T-helper 2 cell treated with Interferon-gamma antibody and Interleukin-4, amounts not matched to agents 5 μg/mL and 100 μg/mL, for 36 hours (primary cell): ENCODE results near the gene SLC9A9.

Experiments used
- DNase-seq: peaks from one replicate; pipeline ENCODE4 v3.0.0; 2021; ENCODE audit warnings: low spot score
- H3K27ac Mint-ChIP-seq: one replicate; pipeline ENCODE4 v1.8.0; 2021; ENCODE audit warnings: mild to moderate bottlenecking, mixed read lengths
- H3K27me3 Mint-ChIP-seq: one replicate; pipeline ENCODE4 v1.8.0; 2021; ENCODE audit warnings: low read depth, mixed read lengths
- H3K36me3 Mint-ChIP-seq: one replicate; pipeline ENCODE4 v1.8.0; 2021; ENCODE audit warnings: low read depth, mixed read lengths
- H3K4me1 Mint-ChIP-seq: one replicate; pipeline ENCODE4 v1.8.0; 2021; ENCODE audit warnings: low read depth, mixed read lengths
- H3K4me3 Mint-ChIP-seq: one replicate; pipeline ENCODE4 v1.8.0; 2022; ENCODE audit warnings: mild to moderate bottlenecking, moderate library complexity, mixed read lengths
- H3K9me3 Mint-ChIP-seq: one replicate; pipeline ENCODE4 v1.8.0; 2021; ENCODE audit warnings: mixed read lengths

Gene SLC9A9

GRCh38 chr3:143548861-143549497 is 299.3 kb downstream of the SLC9A9 start:
- Mint-ChIP-seq H3K27ac (no peak overlapping the region), H3K4me3 (no peak overlapping the region), H3K27me3 (no peaks in the 10 kb centered on the region), H3K4me1 (no peaks in the 10 kb centered on the region), H3K36me3 (peaks cover 7% of the 10 kb centered on the region), H3K9me3 (no peaks in the 10 kb centered on the region)
- DNase-seq = no peak

GRCh38 chr3:143548393-143548792 is 299.9 kb downstream of the SLC9A9 start:
- DNase-seq = no peak
- Mint-ChIP-seq H3K36me3 (peaks cover 7% of the 10 kb centered on the region), H3K27me3 (no peaks in the 10 kb centered on the region), H3K27ac (no peak overlapping the region), H3K4me3 (no peak overlapping the region), H3K4me1 (no peaks in the 10 kb centered on the region), H3K9me3 (no peaks in the 10 kb centered on the region)

GRCh38 chr3:143538577-143538981 is 309.7 kb downstream of the SLC9A9 start:
- DNase-seq = no peak
- no peak overlapping the region for H3K4me3 Mint-ChIP-seq
- peaks cover 14% of the 10 kb centered on the region for H3K27me3 Mint-ChIP-seq
- no peak overlapping the region for H3K27ac Mint-ChIP-seq
- peaks cover 11% of the 10 kb centered on the region for H3K4me1 Mint-ChIP-seq
- H3K36me3 Mint-ChIP-seq = no peaks in the 10 kb centered on the region
- no peaks in the 10 kb centered on the region for H3K9me3 Mint-ChIP-seq

DNA sequence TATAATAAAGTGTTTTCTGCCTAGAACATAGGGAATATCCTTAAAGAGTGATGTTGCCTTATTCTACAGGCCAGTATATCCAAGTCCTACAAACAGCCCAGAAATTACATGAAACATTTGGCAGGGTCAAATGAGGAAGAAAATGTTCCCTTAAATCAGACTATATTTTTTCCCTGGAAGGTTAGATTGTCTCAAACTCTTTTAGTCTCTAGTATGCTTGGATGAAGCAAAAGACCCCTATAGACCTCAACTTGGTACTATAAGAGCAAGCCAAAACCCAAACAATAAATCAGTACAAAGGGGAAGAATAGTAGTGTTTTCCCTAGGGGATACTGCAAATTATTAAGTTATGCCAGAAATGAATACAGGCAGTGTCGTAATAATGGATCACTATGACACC is 310.2 kb downstream of the SLC9A9 start:
- DNase-seq = no peak
- Mint-ChIP-seq H3K36me3 (no peaks in the 10 kb centered on the region), H3K27me3 (peaks cover 14% of the 10 kb centered on the region), H3K27ac (no peak overlapping the region), H3K4me3 (no peak overlapping the region), H3K4me1 (peaks cover 11% of the 10 kb centered on the region), H3K9me3 (no peaks in the 10 kb centered on the region)

- Mint-ChIP-seq H3K4me1 (peaks cover 11% of the 10 kb centered on the region), H3K27ac (no peak overlapping the region), H3K27me3 (peaks cover 11% of the 10 kb centered on the region), H3K4me3 (no peak overlapping the region), H3K36me3 (no peaks in the 10 kb centered on the region), H3K9me3 (no peaks in the 10 kb centered on the region)
- no peak for DNase-seq
These were observed 311.3 kb downstream of the SLC9A9 start for GRCh38 chr3:143536817-143537535.

DNA sequence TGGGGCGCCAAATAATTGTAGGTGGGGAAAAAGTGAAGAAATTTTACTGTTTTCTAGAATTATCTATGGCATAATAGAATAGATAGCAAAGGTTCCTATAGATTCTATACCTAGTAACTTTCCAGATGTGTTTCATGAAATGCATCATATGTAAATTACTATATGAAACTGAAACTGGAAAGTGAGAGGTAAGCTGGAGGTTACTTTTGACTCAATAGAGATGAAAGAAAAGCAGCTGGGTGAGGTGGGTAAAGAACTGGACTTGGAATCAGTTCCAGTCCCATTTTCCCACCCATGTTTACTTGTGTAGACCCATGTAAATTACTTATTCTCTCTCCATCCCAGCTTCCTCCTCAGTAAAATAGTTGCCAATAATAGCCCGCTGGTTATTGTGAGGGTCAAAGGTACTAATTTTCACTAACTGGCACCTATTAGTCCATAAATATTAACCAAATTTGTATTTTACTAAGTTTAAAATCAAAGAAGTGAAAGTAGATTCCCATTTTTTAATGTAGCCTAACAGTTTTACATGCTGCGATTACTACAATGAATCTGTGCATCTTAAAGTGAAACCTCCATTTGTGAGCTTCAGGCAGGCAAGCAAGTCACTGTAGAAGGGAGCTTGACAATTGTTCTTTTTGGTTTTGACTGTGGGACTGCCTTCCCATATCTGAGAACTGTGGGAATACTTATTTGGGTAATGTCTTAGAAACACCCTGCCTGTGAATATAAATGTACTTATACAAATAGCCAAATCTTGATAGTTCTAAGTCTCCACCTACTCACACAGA is 312.1 kb downstream of the SLC9A9 start:
- Mint-ChIP-seq H3K27ac (no peak overlapping the region), H3K36me3 (no peaks in the 10 kb centered on the region), H3K9me3 (no peaks in the 10 kb centered on the region), H3K4me1 (peaks cover 11% of the 10 kb centered on the region), H3K4me3 (no peak overlapping the region), H3K27me3 (peaks cover 11% of the 10 kb centered on the region)
- no peak for DNase-seq

DNA sequence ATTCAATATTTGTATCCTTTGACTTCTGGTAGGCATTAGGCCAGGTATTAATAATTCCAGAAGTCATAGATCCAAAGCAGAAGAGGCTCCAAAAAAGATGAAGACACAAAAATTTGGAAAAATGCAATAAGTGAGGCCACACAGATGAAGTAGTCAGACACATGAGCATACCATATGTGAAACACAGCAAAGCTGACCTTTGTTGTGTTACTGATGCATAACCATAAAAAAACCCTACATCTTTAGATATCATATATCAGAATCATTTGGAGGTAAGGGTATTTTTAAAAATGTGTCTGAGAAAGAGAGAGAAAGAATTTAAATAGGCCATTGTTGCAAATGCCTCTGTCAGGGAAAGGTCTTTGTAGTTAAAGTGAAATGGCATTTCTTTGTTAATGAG is 314.9 kb downstream of the SLC9A9 start:
- H3K36me3 Mint-ChIP-seq = no peaks in the 10 kb centered on the region

DNA sequence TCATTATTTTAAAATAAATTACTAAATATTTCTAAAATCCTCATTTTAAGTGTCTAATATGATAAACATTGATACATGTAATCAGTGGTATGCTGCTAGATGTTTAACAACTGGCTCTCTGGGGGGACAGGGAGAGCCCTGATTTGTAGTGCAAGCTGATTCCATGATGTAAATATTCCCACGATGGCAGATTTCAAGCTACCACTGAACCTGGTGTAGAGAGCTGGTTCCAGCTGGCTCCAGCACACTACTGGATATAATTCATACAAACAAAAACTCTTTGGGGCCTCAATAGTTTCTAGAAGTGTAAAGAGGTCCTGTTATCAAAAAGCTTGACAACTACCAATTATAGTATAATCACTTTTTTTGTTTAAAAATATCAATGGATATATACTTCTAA is 316.2 kb downstream of the SLC9A9 start:
- H3K9me3 Mint-ChIP-seq = no peaks in the 10 kb centered on the region
- H3K4me3 Mint-ChIP-seq = no peak overlapping the region
- no peak overlapping the region for H3K27ac Mint-ChIP-seq
- no peaks in the 10 kb centered on the region for H3K36me3 Mint-ChIP-seq
- peaks cover 15% of the 10 kb centered on the region for H3K4me1 Mint-ChIP-seq
- peaks cover 6% of the 10 kb centered on the region for H3K27me3 Mint-ChIP-seq
- DNase-seq = no peak

More for the DNA sequence above, 314.9 kb downstream of the SLC9A9 start:
- DNase-seq = no peak
- no peaks in the 10 kb centered on the region for H3K9me3 Mint-ChIP-seq
- H3K4me1 Mint-ChIP-seq = peaks cover 15% of the 10 kb centered on the region
- no peak overlapping the region for H3K27ac Mint-ChIP-seq
- peaks cover 9% of the 10 kb centered on the region for H3K27me3 Mint-ChIP-seq
- H3K4me3 Mint-ChIP-seq = no peak overlapping the region

GRCh38 chr3:143531101-143531500 is 317.2 kb downstream of the SLC9A9 start:
- H3K9me3 Mint-ChIP-seq = no peaks in the 10 kb centered on the region
- no peak for DNase-seq
- H3K27ac Mint-ChIP-seq = no peak overlapping the region
- H3K36me3 Mint-ChIP-seq = no peaks in the 10 kb centered on the region
- peaks cover 9% of the 10 kb centered on the region for H3K4me1 Mint-ChIP-seq
- peaks cover 6% of the 10 kb centered on the region for H3K27me3 Mint-ChIP-seq
- H3K4me3 Mint-ChIP-seq = no peak overlapping the region

DNA sequence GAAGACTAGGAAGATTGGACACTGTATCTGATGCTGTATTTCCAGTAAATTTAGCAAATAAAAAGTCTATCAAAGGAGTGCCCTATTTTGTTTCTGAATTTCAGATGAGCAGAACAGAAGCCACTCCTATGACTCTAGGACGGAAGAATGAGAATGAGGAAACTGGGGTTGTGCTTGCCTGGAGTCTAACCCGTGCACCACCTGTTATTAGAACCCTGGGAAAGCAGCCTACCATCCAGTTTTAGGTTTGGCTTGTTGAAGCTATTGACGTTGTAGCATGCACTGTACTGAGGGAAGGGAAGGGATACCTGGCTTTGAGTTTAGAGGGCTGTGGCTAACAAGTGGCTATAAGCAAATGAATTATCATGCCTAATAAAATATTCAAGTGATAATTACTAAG is 318.5 kb downstream of the SLC9A9 start:
- peaks cover 4% of the 10 kb centered on the region for H3K4me1 Mint-ChIP-seq
- no peak overlapping the region for H3K27ac Mint-ChIP-seq
- DNase-seq = no peak
- no peak overlapping the region for H3K4me3 Mint-ChIP-seq
- no peaks in the 10 kb centered on the region for H3K9me3 Mint-ChIP-seq
- no peaks in the 10 kb centered on the region for H3K36me3 Mint-ChIP-seq
- H3K27me3 Mint-ChIP-seq = peaks cover 6% of the 10 kb centered on the region

DNA sequence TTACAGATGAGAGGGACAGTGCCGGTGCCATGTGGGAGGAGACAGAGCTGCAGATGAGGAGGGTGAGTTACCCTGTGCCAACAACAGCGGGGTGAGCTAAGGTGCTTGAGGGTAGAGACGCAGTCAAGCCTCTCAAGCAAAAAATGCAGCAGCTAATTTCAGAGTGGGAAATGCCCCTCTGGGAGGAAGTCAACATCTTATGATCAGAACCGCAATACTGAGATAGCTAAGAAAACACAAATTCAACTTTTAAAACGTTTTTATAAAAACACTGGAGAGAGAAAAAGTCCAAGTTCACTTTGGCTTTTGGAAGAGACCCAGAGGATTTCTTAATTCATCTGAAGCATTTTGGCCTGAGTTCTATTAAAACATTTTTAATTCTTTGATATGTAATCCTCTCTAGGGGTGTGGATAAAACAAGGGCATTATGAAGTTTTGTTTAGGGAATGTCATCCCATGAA is 319.2 kb downstream of the SLC9A9 start:
- Mint-ChIP-seq H3K4me1 (peaks cover 4% of the 10 kb centered on the region), H3K27ac (no peak overlapping the region), H3K4me3 (no peak overlapping the region), H3K27me3 (peaks cover 6% of the 10 kb centered on the region), H3K9me3 (no peaks in the 10 kb centered on the region), H3K36me3 (no peaks in the 10 kb centered on the region)
- DNase-seq = no peak

DNA sequence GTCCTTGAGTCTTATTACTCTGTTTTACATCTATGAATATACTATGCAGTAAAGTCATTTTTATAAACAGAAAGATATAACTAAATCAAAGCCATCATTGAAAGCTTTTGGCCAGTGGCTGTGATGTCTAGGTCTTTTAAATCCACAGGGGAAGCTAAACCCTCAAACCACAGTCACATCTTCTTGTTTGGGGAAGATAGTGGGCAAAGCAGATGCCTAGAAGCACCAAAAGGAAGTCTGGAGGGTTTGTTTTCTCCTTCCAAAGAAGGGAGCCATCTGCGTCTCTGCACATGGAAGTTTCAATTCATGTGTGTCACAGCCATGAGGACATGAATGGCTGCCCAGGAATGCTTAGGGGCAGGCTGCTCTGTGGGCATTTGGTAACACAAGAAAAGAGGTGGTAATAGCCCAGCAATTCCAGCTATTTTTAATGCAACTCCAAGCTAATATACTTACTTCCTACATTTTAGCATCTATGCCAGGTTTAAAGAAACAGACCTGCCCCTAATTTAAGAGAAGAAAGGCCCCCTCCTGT is 322.2 kb downstream of the SLC9A9 start:
- peaks cover 6% of the 10 kb centered on the region for H3K27me3 Mint-ChIP-seq
- no peak overlapping the region for H3K4me3 Mint-ChIP-seq
- H3K27ac Mint-ChIP-seq = no peak overlapping the region
- no peak for DNase-seq
- H3K9me3 Mint-ChIP-seq = no peaks in the 10 kb centered on the region
- peaks cover 5% of the 10 kb centered on the region for H3K4me1 Mint-ChIP-seq
- H3K36me3 Mint-ChIP-seq = no peaks in the 10 kb centered on the region

GRCh38 chr3:143525408-143525807 is 322.9 kb downstream of the SLC9A9 start:
- peaks cover 6% of the 10 kb centered on the region for H3K27me3 Mint-ChIP-seq
- peaks cover 5% of the 10 kb centered on the region for H3K4me1 Mint-ChIP-seq
- H3K9me3 Mint-ChIP-seq = no peaks in the 10 kb centered on the region
- DNase-seq = no peak
- no peaks in the 10 kb centered on the region for H3K36me3 Mint-ChIP-seq
- no peak overlapping the region for H3K4me3 Mint-ChIP-seq
- no peak overlapping the region for H3K27ac Mint-ChIP-seq

DNA sequence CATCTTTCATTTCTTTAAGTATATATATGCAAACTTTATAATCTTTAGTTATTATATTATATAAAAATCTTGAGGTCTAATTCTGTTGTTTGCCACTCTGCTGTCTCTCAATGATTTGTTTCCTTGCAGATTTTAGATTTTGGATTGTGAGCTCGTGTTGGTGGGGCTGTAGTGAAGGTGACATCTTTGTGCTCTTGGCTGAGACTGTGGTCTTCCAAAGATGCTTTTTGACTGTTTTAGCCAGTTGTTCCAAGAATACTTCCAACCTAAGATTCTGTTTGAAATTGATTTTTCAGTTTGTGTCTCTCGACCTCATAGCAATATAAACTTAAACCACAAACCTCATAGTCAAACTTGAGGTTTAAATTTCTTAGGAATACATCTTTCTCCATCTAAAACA is 326.5 kb downstream of the SLC9A9 start:
- H3K9me3 Mint-ChIP-seq = no peaks in the 10 kb centered on the region
- no peak for DNase-seq
- H3K27me3 Mint-ChIP-seq = no peaks in the 10 kb centered on the region
- H3K27ac Mint-ChIP-seq = no peak overlapping the region
- H3K36me3 Mint-ChIP-seq = no peaks in the 10 kb centered on the region
- H3K4me1 Mint-ChIP-seq = peaks cover 2% of the 10 kb centered on the region
- H3K4me3 Mint-ChIP-seq = no peak overlapping the region
